Measurements from ENCODE around the gene CALHM2.

Gene CALHM2

GRCh38 chr10:103416436-103417147, 35.6 kb downstream of the CALHM2 start:
- peak; percentile 60 for DNase-seq (ENCODE audit: low spot score)

- DNase-seq (ENCODE audit: low spot score), result no peak
Measured at GRCh38 chr10:103415581-103415980, 36.6 kb downstream of the CALHM2 start.

- DNase-seq (ENCODE audit: low spot score), result no peak
Measured at GRCh38 chr10:103413564-103413963, 38.6 kb downstream of the CALHM2 start.

- no peak for DNase-seq (ENCODE audit: low spot score)
Measured at GRCh38 chr10:103397191-103397825, 54.9 kb downstream of the CALHM2 start.

GRCh38 chr10:103396789-103397087, 55.4 kb downstream of the CALHM2 start:
- DNase-seq (ENCODE audit: low spot score), result no peak

Measured in SW480 (cell line).